Keratinocyte (primary cell): ENCODE measurements around the gene TMEM87B.

Experiments used
- EZH2 ChIP-seq: IDR thresholded peaks from one replicate; pipeline ENCODE4 v1.6.1; 2012; ENCODE audit warnings: inconsistent platforms, mild to moderate bottlenecking, low read length, moderate library complexity
- TF ChIP-seq, protein P1 (sequence below), 3 experiments: IDR thresholded peaks in 1 of 3; conservative IDR thresholded peaks in 1 of 3; optimal IDR thresholded peaks in 1 of 3; 2 replicates in 2 of 3; 3 replicates in 1 of 3; pipeline versions ENCODE3 to v1.5.1; 2011; ENCODE audit warnings: low read length in 3 of 3, mild to moderate bottlenecking in 3 of 3, moderate library complexity in 2 of 3, control low read depth in 1 of 3, inconsistent platforms in 1 of 3; ENCODE audit not compliant: insufficient read depth in 2 of 3; ENCODE audit errors: extremely low read depth in 1 of 3

GRCh38 chr2:112159454-112159921 is 104.4 kb downstream of the TMEM87B start:
- TF ChIP-seq, protein P1, sequence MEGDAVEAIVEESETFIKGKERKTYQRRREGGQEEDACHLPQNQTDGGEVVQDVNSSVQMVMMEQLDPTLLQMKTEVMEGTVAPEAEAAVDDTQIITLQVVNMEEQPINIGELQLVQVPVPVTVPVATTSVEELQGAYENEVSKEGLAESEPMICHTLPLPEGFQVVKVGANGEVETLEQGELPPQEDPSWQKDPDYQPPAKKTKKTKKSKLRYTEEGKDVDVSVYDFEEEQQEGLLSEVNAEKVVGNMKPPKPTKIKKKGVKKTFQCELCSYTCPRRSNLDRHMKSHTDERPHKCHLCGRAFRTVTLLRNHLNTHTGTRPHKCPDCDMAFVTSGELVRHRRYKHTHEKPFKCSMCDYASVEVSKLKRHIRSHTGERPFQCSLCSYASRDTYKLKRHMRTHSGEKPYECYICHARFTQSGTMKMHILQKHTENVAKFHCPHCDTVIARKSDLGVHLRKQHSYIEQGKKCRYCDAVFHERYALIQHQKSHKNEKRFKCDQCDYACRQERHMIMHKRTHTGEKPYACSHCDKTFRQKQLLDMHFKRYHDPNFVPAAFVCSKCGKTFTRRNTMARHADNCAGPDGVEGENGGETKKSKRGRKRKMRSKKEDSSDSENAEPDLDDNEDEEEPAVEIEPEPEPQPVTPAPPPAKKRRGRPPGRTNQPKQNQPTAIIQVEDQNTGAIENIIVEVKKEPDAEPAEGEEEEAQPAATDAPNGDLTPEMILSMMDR (optimal IDR thresholded peaks at IDR 0.05 in 1 of 3, IDR thresholded peaks at IDR 0.05 in 1 of 3, conservative IDR thresholded peaks at IDR 0.05 in 1 of 3; ENCODE audit: extremely low read depth in 1 of 3, insufficient read depth in 2 of 3, low read length in 3 of 3) = no peak
- no peak for TF ChIP-seq EZH2
